Measurements from ENCODE around the gene SAMD1.

Gene SAMD1

GRCh38 chr19:14113762-14114414 lies 23.3 kb upstream of the SAMD1 start:
- DNase-seq, result no peak

GRCh38 chr19:14112809-14113385 lies 22.3 kb upstream of the SAMD1 start:
- no peak for DNase-seq

DNA sequence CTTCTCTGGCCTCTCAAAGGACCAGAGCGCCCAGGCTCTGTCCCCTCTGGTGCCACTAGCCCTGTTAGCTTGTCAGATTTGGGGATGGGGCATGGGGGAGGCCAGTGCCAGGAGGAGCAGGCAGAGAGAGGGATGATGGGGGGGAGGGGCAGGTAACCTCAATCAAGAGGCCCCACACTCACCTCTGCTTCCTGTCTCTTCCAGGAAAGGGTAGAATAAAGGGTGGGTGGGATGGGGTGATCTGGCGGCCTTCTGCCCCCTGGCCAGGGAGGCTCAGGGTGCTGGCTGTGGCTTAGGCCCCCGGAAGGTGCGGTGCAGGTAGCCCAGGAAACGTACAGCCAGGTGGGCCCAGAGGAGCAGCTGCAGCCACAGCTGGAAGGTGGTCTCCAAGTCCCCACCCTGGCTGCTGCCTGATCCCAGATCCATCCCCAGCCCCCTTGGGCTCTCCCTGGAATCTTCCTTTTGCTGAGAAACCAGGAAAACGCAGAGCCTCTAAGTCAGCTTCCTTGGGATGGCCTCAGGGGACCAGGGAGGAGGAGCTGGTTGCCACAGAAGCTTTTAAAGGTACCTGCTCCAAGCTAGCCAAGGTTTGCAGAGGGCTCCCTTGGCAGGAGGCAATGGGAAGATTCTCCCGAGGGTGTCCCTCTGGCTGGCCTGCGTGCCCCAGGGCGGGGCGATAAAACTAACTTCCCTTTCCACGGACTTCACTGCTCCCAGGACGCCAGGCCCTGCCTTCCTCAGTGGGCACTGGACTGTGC lies 21.7 kb upstream of the SAMD1 start:
- DNase-seq, result no peak

GRCh38 chr19:14111486-14111885 lies 20.9 kb upstream of the SAMD1 start:
- DNase-seq, result no peak

DNA sequence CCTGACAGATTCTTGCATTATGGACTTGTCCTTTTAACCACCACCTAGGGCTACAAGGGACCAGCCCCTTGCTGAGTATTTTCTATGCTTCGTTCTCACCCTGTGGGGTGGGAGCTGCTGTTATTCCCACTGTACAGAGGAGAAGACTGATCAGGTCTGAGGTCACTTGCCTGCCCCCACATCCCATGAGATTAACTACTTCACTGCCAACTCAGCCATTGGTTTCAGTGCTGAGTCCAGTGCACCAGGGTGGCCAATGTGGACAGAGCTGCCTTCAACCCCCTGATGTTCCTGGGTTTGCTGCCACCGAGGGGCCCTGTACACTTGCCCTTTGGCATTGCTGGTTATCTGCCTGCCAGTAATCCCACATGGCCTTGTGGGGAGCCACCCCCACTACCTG lies 20.1 kb upstream of the SAMD1 start:
- DNase-seq, result no peak

- no peak for DNase-seq
Observed at GRCh38 chr19:14107581-14108461, 17.3 kb upstream of the SAMD1 start.

GRCh38 chr19:14106840-14107239 lies 16.3 kb upstream of the SAMD1 start:
- DNase-seq, result no peak

DNA sequence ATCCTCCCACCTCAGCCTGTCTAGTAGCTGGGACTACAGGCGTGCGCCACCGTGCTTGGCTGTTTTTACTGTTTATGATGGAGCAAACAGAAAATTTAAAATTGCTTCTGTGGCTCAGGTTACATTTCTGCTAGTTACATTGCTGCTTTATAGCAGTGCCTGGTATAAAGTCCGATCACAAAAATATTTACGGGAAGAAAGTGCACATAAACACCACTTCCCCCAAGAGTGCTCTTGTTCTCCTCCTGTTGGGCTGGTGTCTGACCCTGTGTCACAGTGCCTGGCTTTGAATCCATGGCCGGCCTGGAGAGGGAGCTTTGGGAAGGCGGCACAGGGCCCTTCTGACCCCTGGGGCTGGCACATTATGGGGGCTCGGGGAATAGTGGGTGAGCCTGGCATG lies 15.1 kb upstream of the SAMD1 start:
- DNase-seq, result no peak

- no peak for DNase-seq
Observed at GRCh38 chr19:14103310-14103709, 12.8 kb upstream of the SAMD1 start.

DNA sequence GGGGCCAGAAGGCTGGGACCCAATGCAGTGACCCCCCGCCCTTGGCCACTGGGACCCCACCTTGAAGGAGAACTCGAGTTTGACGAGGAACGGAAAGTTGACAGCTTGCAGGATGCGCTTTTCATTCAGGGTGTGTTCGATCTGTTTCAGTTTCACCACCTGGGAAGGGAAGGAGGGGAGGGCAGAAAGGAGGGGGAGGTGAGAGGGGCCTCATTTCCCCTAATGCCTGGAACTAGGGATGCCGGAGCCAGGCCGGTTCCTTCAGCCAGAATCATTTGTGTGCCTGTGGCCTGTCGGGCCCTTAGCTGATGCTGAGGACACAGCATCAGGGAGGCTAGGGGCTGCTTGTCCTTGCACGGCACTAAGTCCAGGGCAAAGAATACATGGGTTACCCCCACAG lies 12.2 kb upstream of the SAMD1 start:
- no peak for DNase-seq

- DNase-seq, result no peak
Observed at GRCh38 chr19:14102102-14102696, 11.6 kb upstream of the SAMD1 start.

DNA sequence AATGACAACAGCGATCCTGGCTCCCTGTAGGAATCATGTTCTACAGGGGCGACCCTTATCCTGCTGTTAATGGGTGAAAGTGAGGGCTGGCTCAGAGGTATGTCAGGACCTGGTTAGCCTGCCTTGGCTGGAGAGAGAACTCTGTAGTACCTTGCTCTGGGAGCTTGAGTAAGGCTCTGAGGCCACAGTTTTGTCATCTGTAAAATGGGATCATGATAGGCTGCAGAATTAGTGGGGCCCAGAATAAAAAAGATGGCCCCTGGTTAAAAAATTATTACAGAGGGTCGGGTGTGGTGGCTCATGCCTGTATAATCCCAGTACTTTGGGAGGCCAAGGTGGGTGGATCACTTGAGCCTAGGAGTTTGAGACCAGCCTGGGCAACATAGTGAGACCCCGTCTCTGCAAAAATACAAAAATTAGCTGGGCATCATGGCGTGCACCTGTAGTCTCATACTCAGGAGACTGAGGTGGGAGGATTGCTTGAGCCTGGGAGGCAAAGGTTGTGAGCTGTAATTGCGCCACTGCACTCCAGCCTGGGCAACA lies 10.5 kb upstream of the SAMD1 start:
- DNase-seq, result no peak

DNA sequence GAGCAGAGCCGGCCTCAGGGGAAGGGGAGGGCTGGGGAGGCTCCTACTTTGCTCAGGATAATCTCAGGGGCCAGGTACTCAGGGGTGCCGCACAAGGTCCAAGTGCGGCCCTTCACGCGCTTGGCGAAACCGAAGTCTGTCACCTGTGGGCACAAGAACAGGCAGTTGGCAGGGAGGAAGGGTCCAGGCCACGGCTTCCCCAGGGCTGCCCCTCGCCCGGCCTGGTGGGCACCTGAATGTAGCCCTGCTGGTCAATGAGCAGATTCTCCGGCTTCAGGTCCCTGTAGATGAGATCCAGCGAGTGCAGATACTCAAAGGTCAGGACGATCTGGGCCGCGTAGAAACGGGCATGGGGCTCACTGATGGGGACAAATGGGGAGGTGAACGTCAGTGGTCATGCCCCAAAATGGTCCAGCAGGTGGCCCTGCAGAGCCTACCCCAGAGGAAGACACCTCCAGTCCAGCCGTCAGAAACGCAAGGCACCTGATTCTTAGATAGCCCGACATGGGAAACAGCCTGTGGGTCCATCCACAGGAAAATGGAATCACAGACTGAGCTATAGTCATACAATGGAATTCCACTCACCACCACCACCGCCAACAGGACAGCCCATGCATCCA lies 7.1 kb upstream of the SAMD1 start:
- DNase-seq, result no peak

DNA sequence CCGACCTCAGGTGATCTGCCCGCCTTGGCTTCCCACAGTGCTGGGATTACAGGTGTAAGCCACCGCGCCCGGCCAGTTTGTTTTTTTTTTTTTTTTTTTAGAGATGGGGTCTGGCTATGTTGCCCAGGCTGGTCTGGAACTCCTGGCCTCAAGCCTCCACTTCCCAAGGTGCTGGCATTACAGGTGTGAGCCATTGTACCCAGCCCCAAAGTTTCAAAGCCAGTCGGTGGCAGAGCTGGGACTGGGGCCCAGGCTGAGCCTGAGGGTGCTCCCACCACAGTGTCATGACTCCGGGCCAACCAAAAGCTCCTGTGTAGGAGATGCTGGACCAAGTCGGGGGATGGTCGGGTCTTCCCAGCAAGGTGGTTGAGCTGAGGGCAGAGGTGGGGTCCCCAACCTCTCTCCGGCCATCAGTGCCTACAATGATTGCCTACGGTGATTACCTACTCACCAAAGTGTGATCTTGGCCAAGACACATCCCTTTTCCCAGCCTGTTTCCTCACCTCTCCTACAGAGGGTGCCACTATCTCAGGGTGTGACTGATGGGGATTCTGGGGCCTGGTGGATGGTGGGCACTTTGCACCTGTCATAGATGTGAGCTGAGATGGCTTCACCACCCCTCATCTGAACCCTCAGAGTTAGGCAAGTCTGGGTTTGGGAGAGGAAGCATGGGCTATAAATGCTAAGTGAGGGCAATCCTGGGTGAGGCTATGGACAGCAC lies 5.9 kb upstream of the SAMD1 start:
- DNase-seq, result no peak

GRCh38 chr19:14094854-14095253 lies 4.3 kb upstream of the SAMD1 start:
- no peak for DNase-seq

GRCh38 chr19:14093117-14093823 lies 2.7 kb upstream of the SAMD1 start:
- no peak for DNase-seq

- DNase-seq, result no peak
Observed at GRCh38 chr19:14091813-14092462, 1.4 kb upstream of the SAMD1 start.

GRCh38 chr19:14091081-14091812 lies 696 bp upstream of the SAMD1 start:
- peak; percentile 63 for DNase-seq

Measured in fibroblast of skin of back (primary cell).